HepG2 (cell line): ENCODE results near the gene MYL12B. TPM values are rescaled to one million over a fixed set of nuclear protein-coding genes. Genes with fewer than 3 reads are reported as not detected.

ENCODE experiments used
- ATAC-seq: fragments of 200-7000 bp; cut with Tn5 transposase; 3 replicates; pipeline ENCODE4 v1.9.1; 2020; ENCODE audit warnings: mild to moderate bottlenecking, moderate library complexity
- BruUV-seq: library from RNA; stranded (reverse); fragments of 400-500 nt; replicated peaks from 2 replicates; lab custom pipeline; 2021; lab: Mats Ljungman, UMichigan
- CTCF ChIA-PET: fragments of 300-600 bp; formaldehyde crosslinking; extraction: SDS; loops from one replicate; lab custom pipeline; 2021; ENCODE audit warnings: low total read pairs, inconsistent platforms, low intra/inter-chr PET ratio; lab: Yijun Ruan, JAX
- POLR2A ChIA-PET: fragments of 350-600 bp; sonication (Branson Sonifier 250); formaldehyde crosslinking; loops from one replicate; lab custom pipeline; 2020; ENCODE audit warnings: antibody characterized with exemption, inconsistent platforms; lab: Yijun Ruan, JAX
- DNase-seq: peaks from one replicate; pipeline ENCODE4 v3.0.0-alpha.2; 2015; ENCODE audit warnings: low spot score
- FAIRE-seq: peaks from 3 replicates; lab custom pipeline; 2011; peaks lifted over from hg19 to GRCh38; lab: Jason Lieb, UNC
- H2AFZ ChIP-seq: one replicate; pipeline ENCODE4 v1.6.1; 2011; ENCODE audit warnings: low read length, inconsistent platforms
- H3K27ac ChIP-seq: fragments of 300-600 bp; 3 replicates; pipeline ENCODE4 v1.8.0; 2011; ENCODE audit warnings: mixed run types, mild to moderate bottlenecking, mixed read lengths, low read length, inconsistent platforms; ENCODE audit not compliant: insufficient read depth; ENCODE audit errors: extremely low read length
- H3K27me3 ChIP-seq, 2 experiments: fragments of 200-600 bp in 1 of 2; 2 replicates in 1 of 2; 3 replicates in 1 of 2; pipeline versions ENCODE4 v1.6.0 to v1.8.0; 2011; ENCODE audit warnings: low read length in 2 of 2, mild to moderate bottlenecking in 2 of 2, moderate library complexity in 2 of 2, inconsistent platforms in 1 of 2; ENCODE audit not compliant: insufficient read depth in 2 of 2, control insufficient read depth in 1 of 2
- H3K36me3 ChIP-seq, 2 experiments: fragments of 200-600 bp in 1 of 2; replicated peaks in 1 of 2; 2 replicates in 1 of 2; 3 replicates in 1 of 2; pipeline versions ENCODE4 v1.5.1 to v1.8.0; 2011; ENCODE audit warnings: low read length in 2 of 2, inconsistent platforms in 1 of 2; ENCODE audit not compliant: insufficient read depth in 2 of 2, control insufficient read depth in 1 of 2
- H3K4me1 ChIP-seq: 2 replicates; pipeline ENCODE4 v1.5.1; 2012; ENCODE audit warnings: low read length, inconsistent platforms; ENCODE audit not compliant: insufficient read depth
- H3K4me2 ChIP-seq: 2 replicates; pipeline ENCODE4 v1.6.0; 2011; ENCODE audit warnings: low read depth, low read length, inconsistent platforms
- H3K4me3 ChIP-seq, 3 experiments: fragments of 200-600 bp in 1 of 3; sonication (generic), shearing (Covaris generic) in 1 of 3; replicated peaks in 1 of 3; 2 replicates each; pipeline ENCODE4 v1.5.1; 2011 to 2016; ENCODE audit warnings: low read length in 3 of 3, inconsistent platforms in 2 of 3, low read depth in 2 of 3, mild to moderate bottlenecking in 2 of 3, control low read depth in 1 of 3, mixed read lengths in 1 of 3; ENCODE audit not compliant: insufficient read depth in 1 of 3
- H3K79me2 ChIP-seq: one replicate; pipeline ENCODE4 v1.6.1; 2011; ENCODE audit warnings: low read length, inconsistent platforms; ENCODE audit not compliant: insufficient read depth
- H3K9ac ChIP-seq: 2 replicates; pipeline ENCODE4 v1.6.0; 2011; ENCODE audit warnings: mild to moderate bottlenecking, low read depth, low read length, inconsistent platforms; ENCODE audit not compliant: insufficient read depth
- H3K9me3 ChIP-seq: 2 replicates; pipeline ENCODE4 v1.5.1; 2012; ENCODE audit warnings: mild to moderate bottlenecking, low read length
- H4K20me1 ChIP-seq: 2 replicates; pipeline ENCODE4 v1.6.0; 2011; ENCODE audit warnings: inconsistent platforms, mild to moderate bottlenecking, low read length, moderate library complexity; ENCODE audit not compliant: insufficient read depth
- HNRNPH1 ChIP-seq: fragments of 200-400 bp; formaldehyde crosslinking; optimal IDR thresholded peaks from 2 replicates; pipeline ENCODE3; 2017; ENCODE audit warnings: mild to moderate bottlenecking, low read depth, low read length
- PPARG ChIP-seq: conservative IDR thresholded peaks from 2 replicates; pipeline ENCODE4 v1.6.1; 2016; ENCODE audit warnings: missing biosample characterization, missing genetic modification reagents
- ZNF207 ChIP-seq: fragments of 450-650 bp; IDR thresholded peaks from 2 replicates; pipeline ENCODE4 v1.6.1; 2016; ENCODE audit warnings: antibody characterized with exemption, borderline replicate concordance
- ZNF253 ChIP-seq: sonication (generic); formaldehyde crosslinking; IDR thresholded peaks from 2 replicates; pipeline ENCODE4 v1.8.0; 2022; ENCODE audit warnings: mild to moderate bottlenecking, missing genetic modification reagents, borderline replicate concordance
- WGBS: methylation state at CpG from one replicate; pipeline ENCODE4 v1.1.6; 2017; ENCODE audit warnings: low lambda C conversion rate; 5-methylcytosine and 5-hydroxymethylcytosine counted together
- in situ Hi-C: cut with HindIII; loops from 2 replicates; pipeline ENCODE4 v1.10.0; 2017; ENCODE audit warnings: low pct_unique_long_range_greater_than_20kb; ENCODE audit not compliant: extremely low pct_ligation_motif_present
- intact Hi-C: fragments of 100-400 bp; cut with micrococcal nuclease; formaldehyde crosslinking; loops from one replicate; pipeline ENCODE4 v1.10.0; 2022; ENCODE audit not compliant: unreplicated experiment
- polyA plus RNA-seq, 8 experiments: library from polyadenylated mRNA; depleted of rRNA in 3 of 8; stranded (reverse) in 7 of 8; unstranded in 1 of 8; fragments of >200 nt; fragmentation: Illumina TruSeq in 4 of 8; extraction: Trizol in 4 of 8; gene quantifications; 2 replicates each; pipeline versions ENCODE4 v1.2.1 to v1.2.3, GENCODE V29; 2011 to 2016; ENCODE audit warnings: low read depth in 4 of 8, missing spikeins in 1 of 8, mixed read lengths in 1 of 8; ENCODE audit not compliant: insufficient read depth in 1 of 8
- total RNA-seq, 5 experiments: library from RNA; depleted of rRNA; stranded (reverse); fragments of >200 nt; fragmentation: Illumina TruSeq; extraction: Trizol; gene quantifications; 2 replicates each; pipeline ENCODE4 v1.2.3, GENCODE V29; 2016; ENCODE audit warnings: low read depth in 1 of 5
- TF ChIP-seq, protein P1 (sequence below): sonication (generic); formaldehyde crosslinking; IDR thresholded peaks from 2 replicates; pipeline ENCODE4 v1.5.1; 2020; ENCODE audit warnings: mild to moderate bottlenecking, missing genetic modification reagents, moderate library complexity

Gene MYL12B
- total and polyA plus RNA-seq, 2 of the 13 experiments (the other 11 are each of a cell fraction or from before 2014, with no cell fraction given), result 265 to 340 TPM

DNA sequence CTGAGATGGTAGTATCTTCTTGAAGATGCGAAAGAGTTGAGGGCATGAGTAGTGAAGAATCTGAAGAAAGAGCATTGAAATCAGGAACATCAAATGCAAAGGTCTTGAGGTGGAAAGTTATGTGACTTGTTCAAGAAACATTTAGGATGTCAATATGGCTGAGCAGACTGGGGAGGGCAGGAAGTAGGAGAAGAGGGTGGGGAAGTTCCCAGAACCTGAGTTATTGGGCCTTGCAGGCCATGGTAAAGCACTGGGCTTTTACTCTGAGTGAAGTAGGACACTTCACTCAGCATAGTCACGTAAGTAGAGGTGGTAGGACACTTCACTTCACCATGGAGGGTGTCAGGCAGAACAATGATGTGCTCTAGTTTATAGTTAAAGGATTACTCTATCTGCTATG, 26.1 kb upstream of the MYL12B start (continued):
- TF ChIP-seq ZNF207 (no peak), ZNF253 (CRISPR knock-in tag) (no peak), HNRNPH1 (no peak)
- TF ChIP-seq, all 625 proteins: peak for 0

DNA sequence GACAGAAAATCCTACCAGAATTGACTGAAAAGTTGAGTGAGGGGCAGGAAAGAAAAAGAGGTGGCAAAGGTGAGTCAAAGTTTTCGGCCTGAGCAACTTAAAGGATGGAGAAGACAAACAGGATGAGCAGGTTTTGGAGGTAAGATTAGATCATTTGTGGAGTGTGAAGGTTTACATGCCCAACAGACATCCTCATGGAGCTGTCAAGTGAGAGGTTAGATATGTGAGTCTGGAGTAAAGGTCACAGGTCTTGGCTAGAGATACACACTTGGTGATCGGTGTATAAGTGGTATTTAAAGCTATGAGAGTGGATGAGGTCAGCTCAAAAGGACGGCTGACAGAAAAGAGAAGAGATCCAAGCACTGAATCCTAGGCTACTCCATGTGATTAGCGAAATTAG, 25.5 kb upstream of the MYL12B start:
- DNase-seq (no peak), ATAC-seq (no peak), FAIRE-seq (no peak)
- POLR2A ChIA-PET, result interaction anchor here (1.4 kb wide), 1 partner anchor 11 kb away, joined by 5 read pairs; no protein-coding TSS in a partner anchor
- CTCF ChIA-PET, result no interaction called here
- no TSS peak for BruUV-seq
- no peak overlapping the region for H3K4me2 ChIP-seq
- in situ Hi-C loops, result no loop called here
- no peaks in the 10 kb centered on the region for H3K36me3 ChIP-seq
- H3K4me3 ChIP-seq, result no peak overlapping the region
- 81% methylated on average over 4 of the region's 4 CpGs for WGBS
- H3K4me1 ChIP-seq, result peaks cover 53% of the 10 kb centered on the region
- H3K9me3 ChIP-seq, result peaks cover 6% of the 10 kb centered on the region
- H3K9ac ChIP-seq, result no peak overlapping the region
- 0 out of 2 replicates have a peak, but pooled peaks have one; percentile 34 for TF ChIP-seq PPARG (CRISPR knock-in tag)
- TF ChIP-seq, protein P1, sequence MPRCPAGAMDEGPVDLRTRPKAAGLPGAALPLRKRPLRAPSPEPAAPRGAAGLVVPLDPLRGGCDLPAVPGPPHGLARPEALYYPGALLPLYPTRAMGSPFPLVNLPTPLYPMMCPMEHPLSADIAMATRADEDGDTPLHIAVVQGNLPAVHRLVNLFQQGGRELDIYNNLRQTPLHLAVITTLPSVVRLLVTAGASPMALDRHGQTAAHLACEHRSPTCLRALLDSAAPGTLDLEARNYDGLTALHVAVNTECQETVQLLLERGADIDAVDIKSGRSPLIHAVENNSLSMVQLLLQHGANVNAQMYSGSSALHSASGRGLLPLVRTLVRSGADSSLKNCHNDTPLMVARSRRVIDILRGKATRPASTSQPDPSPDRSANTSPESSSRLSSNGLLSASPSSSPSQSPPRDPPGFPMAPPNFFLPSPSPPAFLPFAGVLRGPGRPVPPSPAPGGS (CRISPR knock-in tag), result no peak
- H2AFZ ChIP-seq, result no peak overlapping the region
- H3K79me2 ChIP-seq, result no peaks in the 10 kb centered on the region
- no peak overlapping the region for H3K27ac ChIP-seq
- no peaks in the 10 kb centered on the region for H3K27me3 ChIP-seq
- H4K20me1 ChIP-seq, result no peaks in the 10 kb centered on the region
- intact Hi-C loops, result no loop called here
